HG03521 (cell line): ENCODE data around the gene DNAJC5.
A peak's percentile ranks its signal among the peaks of the same experiment; 100 is the strongest.
"Not testable (repeated sequence)": the region's sequence is repeated elsewhere in the genome, so short reads cannot be mapped to it uniquely, and the experiment has no call there.

Experiments used
- ATAC-seq: cut with Tn5 transposase; IDR thresholded peaks from one replicate; pipeline ENCODE4 v1.9.1; 2021; ENCODE audit warnings: mild to moderate bottlenecking, moderate library complexity; ENCODE audit not compliant: unreplicated experiment

DNAJC5 gene

DNA sequence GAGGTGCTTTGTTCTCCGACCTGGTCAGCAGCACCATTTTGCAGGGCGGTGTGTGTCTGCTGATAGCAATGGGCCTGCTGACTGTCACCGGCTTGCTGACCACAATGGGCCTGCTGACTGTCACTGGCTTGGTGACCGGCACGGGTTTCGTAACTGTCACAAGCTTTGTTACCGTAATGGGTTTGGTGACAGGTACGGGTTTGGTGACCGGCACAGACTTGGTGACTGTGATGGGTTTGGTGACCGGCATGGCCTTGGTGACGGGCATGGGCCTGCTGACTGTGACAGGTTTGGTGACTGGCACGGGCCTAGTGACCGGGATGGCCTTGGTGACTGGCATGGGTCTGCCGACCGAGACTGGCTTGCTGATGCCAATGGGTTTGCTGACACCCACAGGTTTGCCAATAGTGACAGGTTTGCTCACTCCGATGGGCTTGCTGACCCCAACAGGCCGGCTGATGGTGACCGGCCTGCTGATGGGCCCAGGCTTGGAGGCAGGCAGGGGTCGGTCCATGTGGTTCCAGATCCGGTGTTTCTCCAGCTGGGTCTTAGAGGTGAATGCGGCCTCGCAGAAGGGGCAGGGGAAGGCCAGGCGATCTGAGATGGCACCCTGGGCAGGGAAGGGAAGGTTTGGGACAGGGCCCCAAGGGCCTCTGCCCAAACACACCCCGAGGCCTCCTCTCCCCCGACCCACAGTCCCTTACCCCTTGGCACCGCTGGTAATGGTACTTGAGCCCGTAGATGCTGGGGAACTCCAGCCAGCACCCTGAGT, 71.4 kb downstream of the DNAJC5 start:
- ATAC-seq, result no peak

DNA sequence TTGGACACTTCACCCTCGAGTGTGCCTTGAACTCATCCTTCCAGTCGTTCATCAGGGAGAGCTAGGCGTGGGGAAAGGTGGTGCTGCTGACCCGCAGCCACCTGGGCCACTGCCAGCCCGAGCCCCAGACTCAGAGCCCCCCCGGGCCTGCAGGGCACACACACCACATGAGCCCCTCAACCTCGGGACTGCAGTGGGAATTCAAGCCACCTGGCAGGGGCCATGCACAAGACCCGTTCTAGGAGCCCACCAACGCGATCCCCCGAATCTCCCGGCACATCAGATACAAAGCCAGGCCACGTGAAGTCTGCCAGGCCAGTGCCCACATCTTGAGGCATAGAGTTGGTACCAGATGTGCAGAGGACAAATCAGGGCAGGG, 72.0 kb downstream of the DNAJC5 start:
- no peak for ATAC-seq

DNA sequence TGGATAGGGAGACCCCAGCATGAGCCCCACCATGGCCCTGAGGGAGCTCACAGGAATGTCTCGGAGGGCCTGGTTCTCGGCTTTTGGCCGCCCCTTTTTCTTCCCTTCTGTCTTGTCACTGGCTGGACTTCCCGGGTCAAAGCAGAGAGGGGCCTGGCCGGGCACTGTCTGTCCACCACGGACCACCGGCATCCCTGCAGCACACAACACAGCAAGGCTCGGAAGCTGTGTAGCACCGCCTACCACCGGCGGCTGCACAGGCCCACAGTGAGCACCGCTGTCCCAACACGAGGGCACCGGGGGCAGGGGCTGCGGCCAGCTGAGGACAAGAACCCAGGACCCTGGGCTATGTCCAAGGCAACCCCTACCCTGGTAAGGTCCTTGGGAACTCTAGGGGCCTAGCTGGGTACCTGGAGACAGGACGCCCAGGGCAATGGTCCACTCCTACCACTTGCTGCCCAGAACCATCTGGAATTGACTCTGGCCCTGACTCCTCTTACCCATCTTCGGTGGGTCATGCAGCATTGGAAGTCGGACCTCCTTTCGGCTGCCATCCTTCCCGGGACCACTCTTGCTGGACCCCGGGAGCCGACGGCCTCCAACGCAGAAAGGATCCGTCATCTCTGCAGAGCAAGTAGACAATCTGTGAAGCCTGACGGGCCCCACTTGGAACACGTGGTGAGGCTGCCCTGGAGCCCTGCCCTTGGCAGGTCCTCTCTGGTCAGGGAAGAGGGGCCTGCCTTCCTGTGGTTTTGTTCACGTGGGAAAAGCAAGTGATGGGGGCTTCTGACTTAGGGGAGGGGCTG, 72.6 kb downstream of the DNAJC5 start:
- no peak for ATAC-seq

DNA sequence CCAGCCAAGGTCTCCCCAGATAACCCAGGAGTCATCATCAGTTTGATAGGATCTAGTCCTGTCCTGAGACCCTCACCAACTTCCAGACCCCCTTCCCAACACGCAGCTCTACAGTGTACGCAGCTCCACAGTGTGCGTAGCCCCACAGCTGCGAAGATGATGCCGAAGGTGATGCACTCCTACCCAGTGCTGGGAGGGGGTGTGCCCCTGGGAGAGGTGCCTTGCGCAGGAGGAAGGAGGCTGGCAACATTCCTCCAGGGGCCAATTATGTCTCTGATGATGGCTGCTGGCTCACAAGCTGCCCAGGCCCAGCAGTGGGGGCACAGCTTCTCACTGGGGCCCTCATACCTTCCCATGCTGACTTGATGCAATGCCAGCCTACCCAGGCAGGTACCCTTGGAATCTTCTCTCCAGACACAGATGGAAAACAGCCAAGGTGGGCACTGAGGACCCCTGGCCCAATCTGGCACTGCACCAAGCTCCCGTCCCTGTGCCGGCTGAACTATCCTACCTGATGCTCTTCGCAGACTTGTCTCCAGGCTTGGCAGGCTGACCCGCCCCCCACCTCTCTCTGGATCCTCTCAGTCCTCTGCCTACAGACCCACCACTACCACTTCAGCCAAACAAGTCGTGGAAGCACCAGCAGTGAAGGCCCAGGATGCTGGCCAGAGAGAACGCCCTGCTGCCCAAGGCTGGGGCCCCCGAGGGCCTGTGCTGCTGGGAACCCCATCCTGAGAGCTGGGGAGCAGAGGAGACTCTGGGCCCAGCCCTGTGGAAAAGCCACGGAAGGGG, 73.4 kb downstream of the DNAJC5 start:
- no peak for ATAC-seq

DNA sequence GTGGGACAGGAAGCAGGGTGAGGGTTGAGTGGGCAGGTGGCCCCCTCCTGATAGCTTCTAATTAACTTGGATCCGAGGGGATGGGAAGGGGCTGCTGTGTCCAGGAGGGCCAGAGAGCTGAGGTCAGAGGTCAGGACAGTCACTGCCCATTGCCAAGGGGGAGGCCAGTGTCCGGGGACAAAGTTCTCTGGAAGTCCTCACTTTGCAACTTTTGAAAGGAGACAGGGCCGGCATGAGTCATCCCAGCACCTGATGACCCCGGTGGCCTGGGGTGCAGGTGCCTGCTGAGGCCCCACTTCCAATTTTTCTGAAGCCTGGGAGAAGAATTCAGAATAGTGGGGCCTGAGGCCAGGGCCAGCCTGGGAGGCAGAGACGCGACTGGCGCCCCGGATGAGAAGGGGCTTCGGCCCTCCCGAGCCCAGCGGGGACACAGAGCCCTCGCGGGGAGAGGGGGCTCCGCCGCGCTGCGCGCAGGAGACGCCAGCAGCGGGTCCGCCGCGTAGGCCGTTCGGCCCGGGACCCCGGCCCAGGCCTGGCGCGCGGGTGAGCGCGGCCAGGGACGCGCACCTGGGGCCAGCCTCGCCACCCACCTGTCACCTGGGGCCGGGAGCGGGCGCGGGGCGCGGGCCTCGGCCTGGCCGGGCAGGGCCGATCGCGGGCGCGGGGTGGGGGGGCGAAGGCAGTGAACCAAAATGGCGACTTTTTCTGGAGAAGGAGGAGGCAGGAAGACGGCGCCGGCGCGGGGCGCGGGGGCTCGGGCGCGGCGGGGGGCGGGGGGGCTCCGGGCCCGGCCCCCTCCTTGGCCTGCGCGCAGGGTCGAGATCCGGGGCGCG, 74.2 kb downstream of the DNAJC5 start:
- no peak for ATAC-seq

DNA sequence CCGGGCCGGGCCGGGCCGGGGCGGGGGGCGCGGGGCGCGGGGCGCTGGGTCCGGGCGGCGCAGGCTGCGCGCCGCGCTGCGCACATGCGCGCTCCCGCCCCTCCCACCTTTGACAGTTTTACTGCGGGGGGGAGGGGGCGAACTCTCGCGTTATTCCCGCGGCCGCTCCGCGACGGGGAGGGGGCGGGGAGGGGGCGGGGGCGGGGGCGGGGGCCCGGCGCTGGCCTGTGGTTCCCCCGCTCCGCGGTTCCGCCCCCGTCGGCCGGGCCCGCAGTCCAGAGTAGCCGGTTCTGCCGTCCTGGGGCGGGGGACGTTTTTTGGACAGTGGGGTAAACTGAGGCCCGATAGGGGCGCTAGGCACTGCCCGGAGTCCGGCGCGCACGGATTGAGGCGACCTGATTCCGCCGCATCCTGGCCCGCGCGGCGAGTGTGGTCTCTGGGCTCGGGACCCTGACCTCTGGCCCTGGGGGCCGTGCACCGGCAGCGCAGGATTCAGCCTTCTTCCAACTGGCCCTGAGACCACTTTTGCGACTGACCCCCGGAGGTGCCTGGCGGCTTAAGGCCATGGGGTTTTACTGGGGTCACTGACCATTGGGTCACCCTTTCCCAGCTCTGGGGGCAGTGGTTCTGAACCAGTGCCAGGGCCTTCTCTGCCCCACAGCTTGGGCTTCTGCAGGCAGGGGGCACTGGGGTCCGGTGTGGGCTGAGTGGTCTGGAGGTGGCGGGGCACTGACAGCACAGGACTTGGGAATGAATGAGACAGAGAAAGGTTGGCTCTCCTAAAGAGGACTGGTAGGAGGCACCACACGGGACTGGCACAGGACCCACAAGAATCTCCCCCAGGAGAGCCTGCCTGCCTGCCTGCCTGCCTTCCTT, 75.2 kb downstream of the DNAJC5 start, which contains the start of gene ZNF512B:
ZNF512B (minus strand) TSS at position 93 of the 876 bp plus-strand sequence. CDS start 1,980 bp downstream, outside the sequence.
- no peak for ATAC-seq

DNA sequence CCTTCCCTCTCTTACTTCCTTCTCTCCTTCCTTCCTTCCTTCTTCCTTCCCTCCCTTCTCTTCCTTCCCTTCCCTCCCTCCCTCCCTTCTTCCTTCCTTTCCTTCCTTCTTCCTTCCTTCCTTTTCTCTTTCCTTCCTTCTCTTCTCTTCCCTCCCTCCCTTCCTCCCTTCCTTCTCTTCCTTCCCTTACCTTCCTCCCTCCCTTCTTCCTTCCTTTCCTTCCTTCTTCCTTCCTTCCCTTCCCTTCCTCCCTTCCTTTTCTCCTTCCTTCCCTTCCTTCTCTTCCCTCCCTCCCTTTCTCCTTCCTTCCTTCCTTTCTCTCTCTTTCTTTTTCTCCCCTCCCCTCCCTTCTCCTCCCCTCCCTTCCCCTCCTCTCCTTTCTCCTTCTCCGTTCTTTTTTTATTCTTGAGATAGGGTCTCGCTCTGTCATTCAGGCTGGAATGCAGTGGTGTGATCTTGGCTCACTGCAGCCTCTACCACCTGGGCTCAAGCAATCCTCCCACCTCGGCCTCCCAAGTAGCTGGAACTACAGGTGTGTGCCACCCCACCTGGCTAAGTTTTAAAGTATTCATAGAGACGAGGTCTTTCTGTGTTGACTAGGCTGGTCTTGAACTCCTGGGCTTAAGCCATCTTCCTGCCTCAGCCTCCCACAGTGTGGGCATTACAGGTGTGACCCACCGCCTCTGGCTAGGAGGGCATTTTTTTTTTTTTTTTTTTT, 75.9 kb downstream of the DNAJC5 start:
- no peak for ATAC-seq

DNA sequence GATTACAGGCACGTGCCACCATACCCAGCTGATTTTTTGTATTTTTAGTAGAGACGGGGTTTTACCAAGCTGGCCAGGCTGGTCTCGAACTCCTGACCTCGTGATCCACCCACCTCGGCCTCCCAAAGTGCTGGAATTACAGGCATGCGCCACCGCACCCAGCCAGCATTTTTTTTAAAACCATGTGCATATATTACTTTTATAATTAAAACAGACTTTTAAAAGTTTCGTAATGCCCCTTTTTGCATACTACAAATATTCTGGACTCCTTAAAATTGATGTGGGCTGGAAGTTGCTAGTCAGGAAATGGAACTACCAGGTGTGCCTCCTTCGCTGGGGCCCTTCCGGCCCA, 77.0 kb downstream of the DNAJC5 start:
- not testable (repeated sequence) for ATAC-seq

DNA sequence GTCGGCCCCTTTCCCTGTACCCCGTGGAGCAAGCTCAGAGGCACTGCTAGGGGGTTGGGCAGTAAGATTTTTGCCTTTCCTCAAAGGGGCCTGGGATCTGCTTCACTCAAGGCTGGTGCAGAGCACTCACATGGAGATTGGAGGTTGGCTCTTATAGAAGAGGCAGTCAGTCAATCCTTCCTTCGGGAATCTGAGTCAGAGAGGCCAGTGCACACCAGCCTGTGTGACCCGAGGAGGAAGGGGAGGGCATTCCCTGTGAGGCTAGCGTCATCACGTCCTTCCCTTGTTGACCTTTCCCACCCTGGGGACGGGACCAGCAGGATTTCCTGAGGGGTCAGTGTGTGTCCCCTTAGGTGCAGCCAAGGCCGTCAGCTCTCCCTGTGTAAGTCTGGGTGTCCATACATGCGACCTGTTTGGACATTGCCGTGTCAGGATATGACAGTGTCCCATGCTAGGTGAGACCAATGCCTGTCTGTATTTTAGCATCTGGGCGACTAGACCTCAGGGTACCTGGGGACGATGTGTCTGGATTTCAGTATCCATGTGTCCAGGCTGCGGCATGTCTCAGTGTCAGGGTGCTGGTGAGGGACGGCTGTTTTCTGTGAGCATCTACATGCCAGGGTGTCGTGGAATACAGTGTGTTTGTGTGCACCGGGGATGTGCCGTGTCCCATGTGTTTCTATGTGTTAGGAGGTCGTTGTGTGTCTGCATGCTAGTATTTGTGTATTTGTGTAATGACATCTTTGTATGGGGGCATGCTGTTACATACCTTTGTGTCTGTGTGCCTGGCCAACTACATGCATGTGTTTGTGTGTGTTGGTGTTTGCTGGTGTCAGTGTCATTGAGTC, 77.6 kb downstream of the DNAJC5 start:
- ATAC-seq, result no peak

DNA sequence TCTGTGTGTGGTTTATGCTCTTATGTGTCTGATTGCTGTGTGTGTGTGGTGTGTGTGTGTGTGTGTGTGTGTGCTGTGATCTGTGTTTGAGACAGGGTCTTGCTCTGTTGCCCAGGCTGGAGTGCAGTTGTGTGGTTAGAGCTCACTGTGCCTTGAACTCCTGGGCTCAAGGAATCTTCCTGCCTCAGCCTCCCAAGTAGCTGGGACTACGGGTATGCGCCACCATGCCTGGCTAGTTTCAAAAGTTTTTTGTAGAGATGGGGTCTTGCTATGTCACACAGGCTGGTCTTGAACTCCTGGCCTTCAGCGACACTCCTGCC, 78.2 kb downstream of the DNAJC5 start:
- no peak for ATAC-seq

DNA sequence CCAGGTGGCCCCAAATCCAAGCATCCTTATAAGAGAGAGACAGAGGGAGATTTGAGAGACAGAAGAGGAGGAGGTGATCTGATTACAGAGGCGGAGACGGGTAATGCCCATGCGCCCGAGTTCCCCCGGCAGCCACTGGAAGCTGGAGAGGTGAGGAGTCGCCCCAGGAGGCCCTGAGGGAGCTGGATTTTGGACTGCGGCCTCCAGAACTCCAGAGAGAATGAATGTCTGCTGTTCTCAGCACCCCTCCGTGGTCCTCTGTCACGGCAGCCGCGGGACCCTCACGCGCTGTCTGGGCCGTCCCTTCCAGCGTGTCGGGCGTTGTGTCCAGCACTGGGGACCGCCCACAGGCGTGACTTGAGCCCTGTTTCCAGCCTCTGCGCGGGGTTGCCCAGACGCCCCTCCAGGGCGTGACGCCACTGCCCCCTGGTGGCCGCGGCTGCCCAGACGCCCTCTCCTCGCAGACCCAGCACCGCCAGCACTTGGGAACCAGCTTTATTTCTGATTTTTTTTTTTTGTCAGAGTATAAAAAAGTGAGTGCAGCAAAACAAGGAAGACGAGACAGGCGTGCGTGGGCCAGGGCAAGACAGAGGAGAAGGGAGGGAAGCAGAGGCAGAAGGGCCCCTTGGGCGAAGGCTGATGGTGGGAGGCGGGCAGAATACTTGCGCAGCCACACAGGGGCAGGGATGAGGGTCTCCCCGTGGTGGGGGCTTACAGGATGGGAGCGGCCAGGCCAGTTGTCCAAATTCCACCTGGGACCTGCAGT, 78.9 kb downstream of the DNAJC5 start:
- peak; percentile 35 for ATAC-seq

DNA sequence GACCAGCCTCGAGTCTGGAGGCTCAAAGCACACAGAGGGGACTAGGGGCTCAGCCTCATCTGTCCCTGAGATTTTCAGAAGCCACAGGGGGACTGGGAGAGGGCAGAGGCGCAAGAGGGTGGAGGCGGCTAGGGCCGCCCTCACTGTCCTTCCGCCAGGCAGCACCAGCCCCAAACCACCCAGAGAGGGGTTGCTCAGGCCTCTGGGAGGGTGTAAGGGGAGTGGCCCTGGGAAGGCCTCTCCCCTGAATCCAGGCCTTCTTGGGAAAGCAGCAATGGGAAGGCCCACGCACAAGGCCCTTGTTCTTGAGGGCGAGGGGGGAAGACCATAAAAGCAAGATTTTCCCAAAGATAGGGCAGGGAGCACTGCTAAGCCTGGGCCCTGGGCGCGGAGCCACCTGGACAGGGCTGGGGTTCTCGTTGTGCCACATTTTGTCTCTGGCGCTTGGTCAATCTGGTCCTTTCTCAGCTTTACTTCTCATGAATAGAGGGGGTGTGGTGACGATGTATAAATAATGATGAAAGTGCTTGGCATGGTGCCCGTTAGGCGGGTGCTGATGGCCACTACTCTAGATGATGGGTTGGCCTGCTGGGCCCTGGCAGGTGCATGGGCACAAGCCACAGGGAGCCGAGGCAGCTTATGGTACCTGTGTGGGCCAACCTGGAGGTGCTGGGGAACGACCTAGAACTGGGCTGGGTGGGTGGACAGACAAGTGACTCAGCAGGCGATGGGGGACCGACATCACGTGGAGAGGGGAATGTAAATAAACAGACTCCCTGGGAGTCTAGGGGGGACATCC, 79.7 kb downstream of the DNAJC5 start:
- no peak for ATAC-seq

DNA sequence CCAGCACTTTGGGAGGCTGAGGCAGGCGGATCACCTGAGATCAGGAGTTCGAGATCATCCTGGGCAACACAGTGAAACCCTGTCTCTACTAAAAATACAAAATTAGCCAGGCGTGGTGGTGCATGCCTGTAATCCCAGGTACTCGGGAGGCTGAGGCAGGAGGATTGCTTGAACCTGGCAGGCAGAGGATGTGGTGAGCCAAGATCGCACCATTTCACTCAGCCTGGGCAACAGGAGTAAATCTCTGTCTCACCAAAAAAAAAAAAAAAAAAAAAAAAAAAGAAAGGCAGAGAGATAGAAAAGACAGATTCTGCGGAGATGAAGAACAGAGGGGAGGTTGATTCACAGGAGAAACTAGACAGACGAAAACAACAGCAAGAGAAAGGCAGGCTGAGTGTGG, 81.6 kb downstream of the DNAJC5 start:
- not testable (repeated sequence) for ATAC-seq

DNA sequence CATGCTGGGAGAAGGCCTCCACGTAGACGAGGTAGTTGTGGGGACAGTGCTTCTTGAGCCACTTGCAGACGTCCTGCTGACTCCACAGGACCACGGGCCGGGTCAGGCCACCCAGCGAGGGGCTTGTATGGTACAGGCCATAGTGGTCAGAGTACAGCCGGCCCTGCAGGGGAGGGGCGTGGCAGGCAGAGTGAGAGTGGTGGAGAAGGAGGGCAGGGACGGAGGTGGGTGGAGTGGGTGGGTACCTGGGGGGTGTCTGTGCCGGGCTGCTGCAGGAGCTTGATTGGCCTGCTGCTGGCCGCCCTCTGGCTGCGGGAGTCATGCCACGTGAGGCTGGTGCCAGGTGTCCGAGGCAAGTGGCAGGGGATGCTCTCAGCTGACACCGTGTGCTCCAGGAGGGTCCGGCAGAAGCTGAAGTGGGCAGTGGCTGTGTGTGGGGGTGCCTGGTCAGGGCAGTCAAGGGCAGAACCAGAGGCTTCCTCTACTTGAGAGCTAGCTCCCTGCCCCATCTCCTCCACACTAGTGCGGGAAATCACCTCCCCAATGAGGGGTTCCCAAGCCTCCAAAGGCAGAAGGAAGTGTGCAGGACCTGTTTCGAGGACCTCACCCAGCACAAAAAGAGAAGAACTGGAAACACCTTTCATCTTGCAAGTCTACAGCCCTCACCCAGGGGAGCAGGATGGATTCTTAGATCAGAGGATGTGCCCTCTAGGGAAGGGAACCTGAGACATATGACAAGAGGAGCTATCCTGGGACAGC, 82.2 kb downstream of the DNAJC5 start:
- no peak for ATAC-seq

DNA sequence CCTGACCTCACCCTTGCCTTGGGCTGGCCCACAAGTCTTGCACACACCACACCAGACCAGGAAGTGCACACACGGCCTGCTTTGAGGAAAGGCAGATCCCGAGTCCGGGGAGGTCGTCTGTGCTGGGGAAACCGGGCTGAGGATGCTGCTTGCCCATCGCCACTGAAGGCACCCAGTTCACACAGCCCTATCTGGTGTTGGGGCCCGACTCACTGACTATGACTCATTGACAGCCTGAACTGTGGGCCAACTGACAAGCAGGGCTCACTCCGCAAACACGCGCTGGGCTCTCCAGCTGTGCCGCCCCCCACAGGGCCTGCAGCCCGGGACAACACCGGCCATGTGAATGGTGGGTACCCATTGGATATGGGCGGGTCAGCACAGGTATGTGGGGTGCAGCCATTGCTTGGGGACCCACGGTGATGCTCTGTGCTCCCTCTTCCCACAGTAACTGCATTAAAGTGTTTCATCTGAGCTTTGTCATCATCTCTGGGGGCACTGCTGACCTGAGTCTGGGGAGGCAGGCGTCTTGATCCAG, 82.9 kb downstream of the DNAJC5 start:
- ATAC-seq, result no peak
